ENCODE data around the gene AKAP6. TPM values are rescaled to one million over a fixed set of nuclear protein-coding genes. Genes with fewer than 3 reads are reported as not detected.

Gene AKAP6
- total and polyA plus RNA-seq, 2 experiments from 2014 or later = 0.38 to 0.42 TPM

GRCh38 chr14:32623300-32624093, 294.4 kb downstream of the AKAP6 start (continued):
- no peak for TF ChIP-seq CREB1 (CRISPR knock-in tag; IDR thresholded peaks at IDR 0.05; ENCODE audit: low read depth)
- no peak for TF ChIP-seq STAT1 (IDR thresholded peaks at IDR 0.05; ENCODE audit: unreplicated experiment)

- no peak overlapping the region for H2AFZ ChIP-seq
- Mint-ChIP-seq H3K27ac (no peak overlapping the region), H3K36me3 (ENCODE audit: low read depth) (no peaks in the 10 kb centered on the region), H3K4me3 (no peak overlapping the region), H3K9me3 (no peaks in the 10 kb centered on the region), H3K27me3 (ENCODE audit: insufficient read depth, low read depth, poor library complexity) (peaks cover 1% of the 10 kb centered on the region), H3K4me1 (peaks cover 14% of the 10 kb centered on the region)
- H3K9me2 ChIP-seq (ENCODE audit: insufficient read depth) = no peaks in the 10 kb centered on the region
- DNase-seq (ENCODE audit: low spot score) (no peak), ATAC-seq (no peak)
- peaks cover 18% of the 10 kb centered on the region for H3K4me1 ChIP-seq (ENCODE audit: insufficient read depth)
- H3K36me3 ChIP-seq (ENCODE audit: insufficient read depth) = no peaks in the 10 kb centered on the region
- H3K27me3 ChIP-seq (ENCODE audit: insufficient read depth) = no peaks in the 10 kb centered on the region
- no peak overlapping the region for H3K4me3 ChIP-seq
- TF ChIP-seq ZNF331 (CRISPR knock-in tag; IDR thresholded peaks at IDR 0.05; ENCODE audit: low read depth) (no peak), EZH2phosphoT487 (IDR thresholded peaks at IDR 0.05; ENCODE audit: unreplicated experiment) (no peak), CTCF (conservative IDR thresholded peaks at IDR 0.05; ENCODE audit: low read depth in 2 of 2) (no peak), CREB1 (CRISPR knock-in tag; IDR thresholded peaks at IDR 0.05; ENCODE audit: low read depth) (no peak), EZH2 (IDR thresholded peaks at IDR 0.05; ENCODE audit: low read depth, unreplicated experiment) (no peak), ETS1 (IDR thresholded peaks at IDR 0.05) (no peak)
- H3K4me2 ChIP-seq = no peak overlapping the region
- no peaks in the 10 kb centered on the region for H3F3A ChIP-seq (replicated peaks; ENCODE audit: low read depth)
- no peaks in the 10 kb centered on the region for H4K20me1 ChIP-seq (replicated peaks; ENCODE audit: insufficient read depth)
- no peak overlapping the region for H3K27ac ChIP-seq (ENCODE audit: low read depth)
- no peaks in the 10 kb centered on the region for H3K79me2 ChIP-seq (replicated peaks; ENCODE audit: insufficient read depth)
Measured at GRCh38 chr14:32625211-32625610, 296.1 kb downstream of the AKAP6 start.

GRCh38 chr14:32627545-32628298, 298.6 kb downstream of the AKAP6 start:
- ATAC-seq (no peak), DNase-seq (ENCODE audit: low spot score) (no peak)
- Mint-ChIP-seq H3K9me3 (no peaks in the 10 kb centered on the region), H3K4me1 (peaks cover 19% of the 10 kb centered on the region), H3K27ac (no peak overlapping the region), H3K4me3 (no peak overlapping the region), H3K36me3 (ENCODE audit: low read depth) (no peaks in the 10 kb centered on the region), H3K27me3 (ENCODE audit: insufficient read depth, low read depth, poor library complexity) (peaks cover 1% of the 10 kb centered on the region)
- Histone ChIP-seq H3K36me3 (ENCODE audit: insufficient read depth) (no peaks in the 10 kb centered on the region), H3K4me1 (ENCODE audit: insufficient read depth) (peaks cover 18% of the 10 kb centered on the region), H3F3A (replicated peaks; ENCODE audit: low read depth) (no peaks in the 10 kb centered on the region), H4K20me1 (replicated peaks; ENCODE audit: insufficient read depth) (no peaks in the 10 kb centered on the region), H3K4me3 (no peak overlapping the region), H3K79me2 (replicated peaks; ENCODE audit: insufficient read depth) (no peaks in the 10 kb centered on the region), H3K27me3 (ENCODE audit: insufficient read depth) (no peaks in the 10 kb centered on the region), H2AFZ (no peak overlapping the region), H3K4me2 (no peak overlapping the region), H3K27ac (ENCODE audit: low read depth) (no peak overlapping the region), H3K9me2 (ENCODE audit: insufficient read depth) (no peaks in the 10 kb centered on the region)
- TF ChIP-seq CTCF (conservative IDR thresholded peaks at IDR 0.05; ENCODE audit: low read depth in 2 of 2) = no peak
- no peak for TF ChIP-seq EZH2 (IDR thresholded peaks at IDR 0.05; ENCODE audit: low read depth, unreplicated experiment)
- no peak for TF ChIP-seq JUNB (IDR thresholded peaks at IDR 0.05; ENCODE audit: unreplicated experiment)
- TF ChIP-seq EZH2phosphoT487 (IDR thresholded peaks at IDR 0.05; ENCODE audit: unreplicated experiment) = no peak
- no peak for TF ChIP-seq CREB1 (CRISPR knock-in tag; IDR thresholded peaks at IDR 0.05; ENCODE audit: low read depth)
- TF ChIP-seq POLR2AphosphoS5 (IDR thresholded peaks at IDR 0.05; ENCODE audit: low read depth) = no peak
- TF ChIP-seq ETS1 (IDR thresholded peaks at IDR 0.05) = no peak

Data from GM23338 (cell line).